Measurements from ENCODE around the gene STAB2. TPM values are rescaled to one million over a fixed set of nuclear protein-coding genes. Genes with fewer than 3 reads are reported as not detected.

Gene STAB2
- total RNA-seq, 2 donors from 2014 or later, result under 0.01 TPM; not detected in 1

GRCh38 chr12:103707446-103707845 is 120.4 kb downstream of the STAB2 start:
- Histone ChIP-seq H3K4me3 (no peak overlapping the region), H3K4me1 (no peaks in the 10 kb centered on the region), H3K27ac (no peak overlapping the region), H3K36me3 (replicated peaks in 1 of 2; ENCODE audit: insufficient read depth in 1 of 2, low read depth in 2 of 2) (no peaks in the 10 kb centered on the region), H3K27me3 (no peaks in the 10 kb centered on the region), H3K9me3 (no peaks in the 10 kb centered on the region)
- ATAC-seq (no peak), DNase-seq (no peak)
- intact Hi-C loops (cut with DNase I), result no loop called here
- TF ChIP-seq CTCF (IDR thresholded peaks at IDR 0.05) (no peak), POLR2A (IDR thresholded peaks at IDR 0.05) (no peak)

- TF ChIP-seq CTCF (IDR thresholded peaks at IDR 0.05), result no peak
- TF ChIP-seq POLR2A (IDR thresholded peaks at IDR 0.05), result no peak
Measured at GRCh38 chr12:103710544-103710943, 123.5 kb downstream of the STAB2 start.

GRCh38 chr12:103712216-103712615 is 125.1 kb downstream of the STAB2 start:
- 85 to 87% methylated on average over 2 of the region's 2 CpGs for WGBS, 2 donors
- no peak for ATAC-seq

More at GRCh38 chr12:103710544-103710943, 123.5 kb downstream of the STAB2 start:
- ATAC-seq (no peak), DNase-seq (no peak)
- intact Hi-C loops (cut with DNase I), result no loop called here
- 90 to 93% methylated on average over 1 of the region's 1 CpG for WGBS, 2 donors
- Histone ChIP-seq H3K9me3 (no peaks in the 10 kb centered on the region), H3K4me1 (no peaks in the 10 kb centered on the region), H3K27me3 (no peaks in the 10 kb centered on the region), H3K4me3 (no peak overlapping the region), H3K27ac (no peak overlapping the region), H3K36me3 (replicated peaks in 1 of 2; ENCODE audit: insufficient read depth in 1 of 2, low read depth in 2 of 2) (no peaks in the 10 kb centered on the region)

GRCh38 chr12:103715494-103715893 is 128.4 kb downstream of the STAB2 start:
- no peaks in the 10 kb centered on the region for H3K9me3 ChIP-seq
- no peak for TF ChIP-seq CTCF (IDR thresholded peaks at IDR 0.05)
- no peak for TF ChIP-seq POLR2A (IDR thresholded peaks at IDR 0.05)
- intact Hi-C loops (cut with DNase I), result no loop called here
- ATAC-seq (no peak), DNase-seq (no peak)
- no peaks in the 10 kb centered on the region for H3K36me3 ChIP-seq (replicated peaks in 1 of 2; ENCODE audit: insufficient read depth in 1 of 2, low read depth in 2 of 2)
- WGBS, 2 donors, result 76 to 80% methylated on average over 4 of the region's 4 CpGs
- no peaks in the 10 kb centered on the region for H3K27me3 ChIP-seq
- H3K4me1 ChIP-seq, result no peaks in the 10 kb centered on the region
- H3K4me3 ChIP-seq, result no peak overlapping the region
- no peak overlapping the region for H3K27ac ChIP-seq

More at GRCh38 chr12:103712216-103712615, 125.1 kb downstream of the STAB2 start:
- no peak overlapping the region for H3K27ac ChIP-seq
- H3K4me1 ChIP-seq, result no peaks in the 10 kb centered on the region
- no peak overlapping the region for H3K4me3 ChIP-seq
- intact Hi-C loops (cut with DNase I), result no loop called here
- H3K36me3 ChIP-seq (replicated peaks in 1 of 2; ENCODE audit: insufficient read depth in 1 of 2, low read depth in 2 of 2), result no peaks in the 10 kb centered on the region
- DNase-seq, result no peak
- H3K9me3 ChIP-seq, result no peaks in the 10 kb centered on the region
- H3K27me3 ChIP-seq, result no peaks in the 10 kb centered on the region
- TF ChIP-seq CTCF (IDR thresholded peaks at IDR 0.05) (no peak), POLR2A (IDR thresholded peaks at IDR 0.05) (no peak)

- no peak for DNase-seq
- H3K36me3 ChIP-seq (replicated peaks in 1 of 2; ENCODE audit: insufficient read depth in 1 of 2, low read depth in 2 of 2), result no peaks in the 10 kb centered on the region
- no peaks in the 10 kb centered on the region for H3K27me3 ChIP-seq
- no peaks in the 10 kb centered on the region for H3K4me1 ChIP-seq
- no peaks in the 10 kb centered on the region for H3K9me3 ChIP-seq
- intact Hi-C loops (cut with DNase I), result no loop called here
- no peak overlapping the region for H3K27ac ChIP-seq
- no peak overlapping the region for H3K4me3 ChIP-seq
- no peak for ATAC-seq
- TF ChIP-seq CTCF (IDR thresholded peaks at IDR 0.05) (no peak), POLR2A (IDR thresholded peaks at IDR 0.05) (no peak)
- 75 to 82% methylated on average over 8 of the region's 8 CpGs for WGBS, 2 donors
Measured at GRCh38 chr12:103716517-103717196, 129.6 kb downstream of the STAB2 start.

Measured in body of pancreas (tissue), 4 donors.